ENCODE data around the gene FLNB. TPM values are rescaled to one million over a fixed set of nuclear protein-coding genes. Genes with fewer than 3 reads are reported as not detected.

The FLNB gene
- total RNA-seq, 1 experiment from 2014 or later: 41.2 TPM

DNA sequence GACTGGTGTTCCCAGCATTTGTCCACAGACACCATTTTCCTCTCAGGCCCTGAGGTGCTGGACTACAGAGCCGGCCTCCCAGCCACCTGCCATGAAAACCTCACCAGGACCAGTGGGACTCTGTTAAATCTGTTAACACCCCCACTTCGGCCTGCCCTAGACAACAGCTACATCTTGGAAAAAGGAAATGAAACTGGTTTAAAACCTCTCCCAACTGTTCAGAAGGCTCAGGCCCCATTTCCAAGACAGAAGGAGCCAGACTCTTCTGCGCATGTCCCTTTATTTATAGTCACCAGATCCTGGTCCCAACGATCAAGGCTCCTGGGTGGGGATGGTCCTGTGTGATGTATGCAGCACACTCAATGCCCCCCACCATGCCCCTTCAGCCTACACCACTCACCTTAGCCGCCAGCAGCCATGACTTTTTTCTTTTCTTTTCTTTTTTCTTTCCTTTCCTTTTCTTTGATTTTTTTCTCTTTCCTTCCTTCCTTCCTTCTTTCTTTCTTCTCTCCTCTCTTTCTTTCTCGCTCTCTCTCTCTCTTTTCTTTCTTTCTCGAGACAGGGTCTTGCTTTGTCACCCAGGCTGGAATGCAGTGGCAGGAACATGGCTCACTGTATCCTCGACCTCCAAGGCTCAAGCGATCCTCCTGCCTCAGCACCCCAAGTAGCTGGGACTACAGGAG lies 25.5 kb upstream of the FLNB start:
- Histone ChIP-seq H3K9me3 (ENCODE audit: low read depth, low read length, poor library complexity, severe bottlenecking) (no peaks in the 10 kb centered on the region), H3K36me3 (ENCODE audit: insufficient read depth, low read length, poor library complexity, severe bottlenecking) (no peaks in the 10 kb centered on the region), H3K4me1 (ENCODE audit: insufficient read depth, low read length, poor library complexity, severe bottlenecking) (no peaks in the 10 kb centered on the region), H3K4me3 (ENCODE audit: low read depth, low read length, poor library complexity, severe bottlenecking) (no peak overlapping the region), H3K27ac (ENCODE audit: low read depth, low read length, poor library complexity, severe bottlenecking) (no peak overlapping the region), H3K27me3 (replicated peaks; ENCODE audit: insufficient read depth, low read depth, low read length, poor library complexity) (no peaks in the 10 kb centered on the region)
- ChIA-PET CTCF (no interaction called here), POLR2A (ENCODE audit: low non-redundant PET) (no interaction called here)
- intact Hi-C loops (cut with micrococcal nuclease; ENCODE audit: unreplicated experiment): no loop called here
- BruUV-seq (replicated peaks): no TSS peak
- DNase-seq (ENCODE audit: low spot score): no peak
- no peak for TF ChIP-seq EZH2 (IDR thresholded peaks at IDR 0.05; ENCODE audit: borderline replicate concordance, low read depth, low read length, poor library complexity, severe bottlenecking)
- TF ChIP-seq, protein P1, sequence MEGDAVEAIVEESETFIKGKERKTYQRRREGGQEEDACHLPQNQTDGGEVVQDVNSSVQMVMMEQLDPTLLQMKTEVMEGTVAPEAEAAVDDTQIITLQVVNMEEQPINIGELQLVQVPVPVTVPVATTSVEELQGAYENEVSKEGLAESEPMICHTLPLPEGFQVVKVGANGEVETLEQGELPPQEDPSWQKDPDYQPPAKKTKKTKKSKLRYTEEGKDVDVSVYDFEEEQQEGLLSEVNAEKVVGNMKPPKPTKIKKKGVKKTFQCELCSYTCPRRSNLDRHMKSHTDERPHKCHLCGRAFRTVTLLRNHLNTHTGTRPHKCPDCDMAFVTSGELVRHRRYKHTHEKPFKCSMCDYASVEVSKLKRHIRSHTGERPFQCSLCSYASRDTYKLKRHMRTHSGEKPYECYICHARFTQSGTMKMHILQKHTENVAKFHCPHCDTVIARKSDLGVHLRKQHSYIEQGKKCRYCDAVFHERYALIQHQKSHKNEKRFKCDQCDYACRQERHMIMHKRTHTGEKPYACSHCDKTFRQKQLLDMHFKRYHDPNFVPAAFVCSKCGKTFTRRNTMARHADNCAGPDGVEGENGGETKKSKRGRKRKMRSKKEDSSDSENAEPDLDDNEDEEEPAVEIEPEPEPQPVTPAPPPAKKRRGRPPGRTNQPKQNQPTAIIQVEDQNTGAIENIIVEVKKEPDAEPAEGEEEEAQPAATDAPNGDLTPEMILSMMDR (conservative IDR thresholded peaks at IDR 0.05; ENCODE audit: low read depth, low read length): no peak

DNA sequence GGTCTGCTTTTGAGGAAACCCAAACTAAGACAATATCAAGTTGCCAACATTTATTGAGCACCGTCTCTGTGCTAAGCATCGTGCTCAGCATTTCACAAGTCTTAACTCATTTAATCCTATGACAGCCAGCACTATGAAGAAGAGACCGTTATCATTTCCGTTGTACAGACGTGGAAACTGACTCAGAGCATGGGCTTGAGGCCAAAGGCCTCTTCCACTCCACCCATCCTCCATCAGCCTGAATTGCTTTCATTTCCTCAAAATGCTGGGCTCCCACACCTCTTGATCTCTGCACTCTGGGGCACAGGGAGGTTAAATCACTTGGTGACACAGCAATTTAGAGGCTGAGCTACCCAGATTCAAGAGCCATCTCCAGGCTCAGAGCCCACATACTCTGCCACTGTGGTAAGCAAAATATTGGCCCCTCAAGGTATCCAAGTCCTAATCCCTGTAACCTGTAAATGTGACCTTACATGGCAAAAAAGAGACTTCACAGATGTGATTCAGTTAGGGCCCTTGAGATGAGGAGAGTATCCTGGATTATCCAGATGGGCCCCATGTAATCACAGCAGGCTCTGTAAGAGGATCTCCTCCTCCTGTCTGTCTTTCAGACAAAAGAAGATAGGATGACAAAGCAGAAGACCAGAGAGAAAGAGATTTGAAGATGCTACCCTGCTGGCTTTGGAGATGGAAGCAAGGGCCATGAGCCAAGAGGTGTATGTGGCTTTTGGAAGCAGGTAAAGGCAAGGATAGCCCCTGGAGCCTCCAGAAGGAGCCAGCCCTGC lies 24.3 kb upstream of the FLNB start:
- CTCF ChIA-PET: no interaction called here
- no peak overlapping the region for H3K27ac ChIP-seq (ENCODE audit: low read depth, low read length, poor library complexity, severe bottlenecking)
- no TSS peak for BruUV-seq (replicated peaks)

DNA sequence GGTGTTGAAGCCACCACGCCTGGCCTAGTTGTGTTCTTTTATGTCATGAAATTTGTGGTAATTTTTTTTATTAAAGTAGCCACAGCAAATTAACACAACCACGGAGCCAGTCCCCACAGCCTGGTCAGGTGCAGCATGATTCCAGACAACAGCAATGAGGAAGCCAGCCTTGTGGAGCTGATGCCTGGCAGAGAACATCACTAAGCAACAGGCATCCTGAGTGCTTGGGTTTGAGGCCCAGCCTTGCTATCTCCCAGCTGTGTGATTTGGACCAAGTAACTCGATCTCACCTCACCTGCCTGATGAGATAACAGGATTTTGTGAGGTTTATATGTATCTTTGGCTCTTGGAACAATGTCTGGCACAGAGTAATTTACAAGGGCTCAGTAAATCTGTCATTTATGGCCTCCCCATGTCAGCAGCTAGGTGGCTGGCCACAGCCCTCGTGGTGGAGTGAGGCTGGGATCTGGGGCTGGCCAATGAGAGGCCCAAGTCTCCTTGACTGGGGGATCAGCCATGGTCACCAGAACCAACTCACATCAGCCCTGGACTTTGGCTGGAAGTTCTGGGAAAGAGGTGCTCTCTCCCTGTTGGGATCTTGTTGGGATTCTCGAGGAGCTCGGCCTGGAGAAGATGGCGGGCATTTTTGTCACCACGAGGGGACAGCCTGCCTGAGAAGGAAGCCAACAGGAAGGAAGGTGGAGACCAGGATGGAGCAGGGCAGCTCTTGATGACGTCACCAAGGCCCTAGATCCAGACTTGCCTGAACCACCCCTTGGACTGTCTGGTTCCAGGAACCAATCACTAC lies 22.8 kb upstream of the FLNB start:
- no TSS peak for BruUV-seq (replicated peaks)
- Histone ChIP-seq H3K4me1 (ENCODE audit: insufficient read depth, low read length, poor library complexity, severe bottlenecking) (no peaks in the 10 kb centered on the region), H3K27ac (ENCODE audit: low read depth, low read length, poor library complexity, severe bottlenecking) (no peak overlapping the region), H3K36me3 (ENCODE audit: insufficient read depth, low read length, poor library complexity, severe bottlenecking) (no peaks in the 10 kb centered on the region), H3K4me3 (ENCODE audit: low read depth, low read length, poor library complexity, severe bottlenecking) (no peak overlapping the region), H3K9me3 (ENCODE audit: low read depth, low read length, poor library complexity, severe bottlenecking) (no peaks in the 10 kb centered on the region), H3K27me3 (replicated peaks; ENCODE audit: insufficient read depth, low read depth, low read length, poor library complexity) (no peaks in the 10 kb centered on the region)
- intact Hi-C loops (cut with micrococcal nuclease; ENCODE audit: unreplicated experiment): no loop called here
- ChIA-PET CTCF (no interaction called here), POLR2A (ENCODE audit: low non-redundant PET) (no interaction called here)
- TF ChIP-seq EZH2 (IDR thresholded peaks at IDR 0.05; ENCODE audit: borderline replicate concordance, low read depth, low read length, poor library complexity, severe bottlenecking): no peak
- DNase-seq (ENCODE audit: low spot score): no peak

More for the DNA sequence above, 24.3 kb upstream of the FLNB start:
- no peak for TF ChIP-seq EZH2 (IDR thresholded peaks at IDR 0.05; ENCODE audit: borderline replicate concordance, low read depth, low read length, poor library complexity, severe bottlenecking)
- TF ChIP-seq, protein P1 (conservative IDR thresholded peaks at IDR 0.05; ENCODE audit: low read depth, low read length): no peak
- DNase-seq (ENCODE audit: low spot score): peak; percentile 54
- Histone ChIP-seq H3K27me3 (replicated peaks; ENCODE audit: insufficient read depth, low read depth, low read length, poor library complexity) (no peaks in the 10 kb centered on the region), H3K4me1 (ENCODE audit: insufficient read depth, low read length, poor library complexity, severe bottlenecking) (no peaks in the 10 kb centered on the region), H3K4me3 (ENCODE audit: low read depth, low read length, poor library complexity, severe bottlenecking) (no peak overlapping the region), H3K36me3 (ENCODE audit: insufficient read depth, low read length, poor library complexity, severe bottlenecking) (no peaks in the 10 kb centered on the region), H3K9me3 (ENCODE audit: low read depth, low read length, poor library complexity, severe bottlenecking) (no peaks in the 10 kb centered on the region)
- POLR2A ChIA-PET (ENCODE audit: low non-redundant PET): no interaction called here
- intact Hi-C loops (cut with micrococcal nuclease; ENCODE audit: unreplicated experiment): no loop called here

Data from A673 (cell line).